ENCODE measurements around the gene OR10A3.

The OR10A3 gene

GRCh38 chr11:7890417-7891172 is 50.9 kb downstream of the OR10A3 start:
- no peak for DNase-seq

GRCh38 chr11:7889985-7890384 is 51.5 kb downstream of the OR10A3 start:
- DNase-seq = no peak
